Activated CD8-positive, alpha-beta memory T cell treated with anti-CD3 and anti-CD28 coated beads, Interleukin-2, amount 50 U/mL, for 1 hour (primary cell): Measurements from ENCODE around the gene AATK.
"Not testable (repeated sequence)": the region's sequence is repeated elsewhere in the genome, so short reads cannot be mapped to it uniquely, and the experiment has no call there.

Experiments
- DNase-seq: peaks from one replicate; pipeline ENCODE4 v3.0.0-alpha.2; 2020; ENCODE audit errors: extremely low read depth

The AATK gene

GRCh38 chr17:81162491-81162890 is 3.5 kb downstream of the AATK start:
- no peak for DNase-seq

GRCh38 chr17:81161972-81162371 is 4.0 kb downstream of the AATK start:
- no peak for DNase-seq

DNA sequence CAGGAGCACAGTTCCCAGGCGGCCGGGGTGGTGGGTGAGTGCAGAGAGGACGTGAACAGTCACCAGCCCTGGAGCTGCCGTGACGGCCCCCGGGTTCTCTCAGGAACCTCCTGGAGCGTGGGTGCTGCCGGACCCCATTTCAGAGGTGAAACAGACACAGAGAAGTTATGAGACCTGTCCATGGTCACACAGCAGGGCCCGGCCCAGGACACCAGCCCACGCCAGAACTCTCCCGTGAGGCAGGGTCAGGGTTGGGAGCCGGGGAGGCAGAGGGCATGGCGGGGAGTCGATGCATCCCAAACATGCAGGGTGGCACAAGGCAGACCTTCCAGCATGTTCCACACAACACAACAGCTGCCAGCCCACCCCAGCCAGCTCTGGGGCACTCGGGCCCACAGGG is 4.5 kb downstream of the AATK start:
- no peak for DNase-seq

DNA sequence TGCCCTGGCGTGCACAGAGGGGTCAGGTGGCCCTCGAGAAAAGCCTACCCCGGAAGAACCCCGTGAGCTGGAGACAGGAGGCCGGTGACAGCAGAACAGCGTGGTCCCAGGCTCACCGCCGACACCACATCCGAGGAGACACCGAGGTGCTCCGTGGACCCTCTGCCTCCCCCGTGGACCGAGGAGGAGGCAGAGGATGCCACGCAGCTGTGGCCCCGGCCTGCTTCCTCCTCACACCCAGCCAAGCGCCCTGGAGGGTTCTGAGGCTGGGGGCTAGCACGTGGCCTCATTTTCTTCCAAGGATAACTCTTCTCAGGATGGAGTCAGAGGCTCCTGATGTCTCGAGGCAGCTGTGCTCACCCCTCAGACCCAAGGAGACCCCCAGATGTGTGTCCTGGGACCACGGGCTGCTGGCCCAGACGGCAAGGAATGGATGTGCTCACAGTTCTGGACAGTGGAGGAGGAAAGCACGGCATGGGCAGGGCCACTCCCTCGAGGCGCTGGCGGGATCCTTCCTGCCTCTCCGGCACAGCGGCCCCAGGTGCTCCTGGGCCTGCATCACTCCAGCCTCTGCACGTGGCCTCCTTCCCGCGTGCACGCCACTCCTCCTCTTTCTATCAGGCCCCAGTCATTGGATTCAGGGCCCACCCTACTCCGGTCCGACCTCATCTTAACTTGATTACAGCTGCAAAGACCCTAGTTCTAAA is 5.1 kb downstream of the AATK start:
- no peak for DNase-seq

DNA sequence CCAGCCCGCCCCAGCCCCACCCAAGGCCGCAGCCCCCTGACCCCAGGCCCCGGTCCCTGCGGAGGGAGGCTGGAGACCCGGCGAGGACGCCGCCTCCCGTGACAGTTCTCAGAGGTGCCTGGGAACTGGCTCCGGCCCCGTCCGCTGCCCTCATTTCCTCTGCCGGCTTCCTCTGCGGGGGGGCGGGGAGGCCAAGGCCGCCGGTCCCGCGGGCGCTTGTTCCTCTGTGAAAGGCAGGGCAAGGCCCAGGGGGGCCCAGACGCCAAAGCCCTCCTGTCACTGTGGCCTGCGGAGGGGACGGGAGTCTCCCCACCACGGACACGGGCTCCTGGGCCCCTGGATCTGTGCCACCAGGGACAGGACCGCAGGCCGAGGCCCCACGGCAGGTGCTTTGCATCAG is 5.7 kb downstream of the AATK start:
- DNase-seq, result no peak

- no peak for DNase-seq
Measured at GRCh38 chr17:81159611-81160265, 6.3 kb downstream of the AATK start.

GRCh38 chr17:81158688-81159590 is 7.1 kb downstream of the AATK start:
- no peak for DNase-seq

DNA sequence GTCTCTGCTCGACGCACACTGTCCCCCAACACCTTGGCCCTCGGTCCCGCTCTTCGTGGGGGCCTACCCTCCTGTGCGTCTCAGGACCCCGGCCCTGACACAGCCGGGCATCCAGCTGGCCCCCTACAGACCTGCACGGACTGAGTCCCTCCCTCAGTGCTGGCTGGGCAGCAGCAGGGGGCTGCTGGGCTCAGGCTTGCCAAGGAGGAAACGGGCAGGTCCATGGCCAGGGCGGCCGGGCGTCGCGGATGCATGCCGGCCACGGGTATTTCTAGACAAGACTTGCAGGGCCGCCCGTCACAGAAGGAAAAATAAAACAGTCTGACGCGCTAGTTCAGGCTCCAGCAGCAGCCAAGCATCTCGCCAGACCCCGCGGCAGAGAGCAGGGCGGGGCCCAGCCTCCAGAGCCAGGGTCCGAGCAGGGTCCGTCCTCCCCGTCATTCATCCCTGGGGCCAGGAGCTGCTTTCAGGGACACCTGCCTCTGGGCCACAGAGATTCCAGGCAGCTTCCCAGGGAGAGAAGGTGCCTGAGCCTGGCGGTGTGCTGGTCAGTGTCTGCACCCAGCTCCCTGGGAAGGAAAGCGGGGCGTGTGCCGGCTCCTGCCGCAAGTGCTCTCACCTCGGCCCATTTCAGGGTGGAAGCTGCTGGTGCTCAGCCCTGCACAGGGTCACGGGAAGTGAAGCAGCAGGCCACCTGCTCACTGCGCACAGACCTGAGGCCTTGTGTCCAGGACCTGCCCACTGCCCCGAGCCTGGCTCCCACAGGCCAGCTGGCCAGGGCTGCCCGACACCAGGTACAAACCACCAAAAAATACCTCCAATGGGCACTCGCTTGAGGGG is 8.0 kb downstream of the AATK start:
- DNase-seq, result no peak

DNA sequence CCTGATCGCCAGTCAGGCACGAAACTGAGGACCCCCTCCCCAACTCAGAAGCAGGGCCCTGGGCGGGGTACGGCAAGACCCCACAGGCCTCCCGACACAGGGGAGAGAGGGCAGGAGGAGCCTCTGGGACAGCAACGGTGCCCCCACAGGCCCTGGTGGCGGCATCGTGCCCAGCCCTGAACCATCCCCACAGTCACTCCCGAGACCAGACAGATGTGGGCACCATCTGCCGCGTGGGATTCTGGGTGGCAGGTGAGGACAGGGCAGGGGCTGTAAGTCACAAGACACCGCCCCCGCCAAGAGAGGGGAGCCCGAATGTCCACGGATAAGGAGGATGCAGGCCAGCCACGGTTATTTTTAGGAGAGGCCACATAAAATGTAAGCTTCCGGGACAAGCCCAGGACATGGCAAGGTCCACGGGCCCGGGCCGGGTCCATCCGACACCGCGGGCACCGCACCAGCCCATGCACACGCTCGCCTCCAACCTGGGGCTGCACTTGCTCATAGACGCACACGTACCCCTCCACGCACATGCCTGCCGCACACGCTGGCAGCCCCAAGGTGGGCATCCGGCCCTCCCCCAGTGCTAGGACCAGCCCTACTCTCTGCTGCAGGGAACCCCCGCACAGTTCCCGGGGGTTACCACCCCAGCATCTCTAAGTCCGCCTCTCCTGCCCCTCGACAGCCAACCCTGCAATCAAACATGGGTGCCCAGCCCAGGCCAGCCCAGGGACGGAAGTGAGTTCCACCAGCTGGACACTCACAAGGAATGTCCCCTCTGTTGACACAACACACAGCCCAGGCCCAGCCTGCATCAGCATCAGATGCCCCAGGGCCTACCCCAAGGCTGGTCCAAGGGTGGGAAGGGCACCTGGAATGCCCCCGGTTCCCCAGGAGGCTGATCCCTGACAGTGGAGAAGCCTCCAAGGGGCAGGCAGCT is 8.9 kb downstream of the AATK start:
- DNase-seq, result no peak

DNA sequence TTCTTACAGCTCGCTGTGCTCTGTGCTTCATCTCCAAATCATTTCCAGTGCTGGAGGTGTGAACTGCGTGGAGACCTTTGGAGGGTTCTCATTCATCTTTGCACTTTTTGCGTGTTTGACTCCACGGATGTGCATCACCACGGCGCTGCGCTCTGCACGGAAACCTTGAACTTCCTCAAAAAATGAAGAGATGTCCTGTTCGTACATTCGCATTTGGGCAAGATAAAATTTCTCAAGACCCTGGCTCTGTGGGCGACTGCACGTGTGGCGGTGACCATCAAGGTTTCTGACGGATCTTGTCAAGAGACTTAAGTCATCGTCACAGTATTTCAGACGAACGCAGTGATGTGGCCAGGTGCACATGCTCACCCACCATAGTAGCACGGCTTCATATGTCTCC is 11.1 kb downstream of the AATK start:
- DNase-seq, result no peak

- not testable (repeated sequence) for DNase-seq
Measured at GRCh38 chr17:81154016-81154415, 12.0 kb downstream of the AATK start.

- no peak for DNase-seq
Measured at GRCh38 chr17:81153340-81153803, 12.6 kb downstream of the AATK start.

DNA sequence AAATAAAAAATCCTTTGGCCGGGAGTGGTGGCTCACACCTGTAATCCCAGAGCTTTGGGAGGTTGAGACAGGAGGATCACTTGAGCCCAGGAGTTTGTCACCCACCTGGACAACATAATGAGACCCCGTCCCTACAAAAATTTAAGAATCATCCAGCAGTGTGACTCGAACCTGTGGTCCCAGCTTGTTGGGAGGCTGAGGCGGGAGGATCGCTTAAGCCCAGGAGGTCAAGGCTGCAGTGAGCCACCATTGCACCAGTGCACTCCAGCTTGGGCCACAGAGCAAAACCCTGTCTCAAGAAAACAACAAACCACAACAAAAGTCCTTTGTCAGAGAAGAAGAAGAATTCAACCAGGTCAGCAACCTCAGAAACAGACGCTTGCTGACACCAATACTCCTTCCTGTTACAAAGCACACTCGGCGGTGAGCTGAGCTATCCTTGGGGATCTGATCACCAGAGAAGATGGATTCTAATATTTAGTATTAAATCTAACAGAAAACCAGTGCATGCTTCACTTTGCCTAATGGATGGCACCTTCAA is 13.7 kb downstream of the AATK start:
- no peak for DNase-seq

- no peak for DNase-seq
Measured at GRCh38 chr17:81151278-81151677, 14.7 kb downstream of the AATK start.

GRCh38 chr17:81150377-81151077 is 15.5 kb downstream of the AATK start:
- no peak for DNase-seq

DNA sequence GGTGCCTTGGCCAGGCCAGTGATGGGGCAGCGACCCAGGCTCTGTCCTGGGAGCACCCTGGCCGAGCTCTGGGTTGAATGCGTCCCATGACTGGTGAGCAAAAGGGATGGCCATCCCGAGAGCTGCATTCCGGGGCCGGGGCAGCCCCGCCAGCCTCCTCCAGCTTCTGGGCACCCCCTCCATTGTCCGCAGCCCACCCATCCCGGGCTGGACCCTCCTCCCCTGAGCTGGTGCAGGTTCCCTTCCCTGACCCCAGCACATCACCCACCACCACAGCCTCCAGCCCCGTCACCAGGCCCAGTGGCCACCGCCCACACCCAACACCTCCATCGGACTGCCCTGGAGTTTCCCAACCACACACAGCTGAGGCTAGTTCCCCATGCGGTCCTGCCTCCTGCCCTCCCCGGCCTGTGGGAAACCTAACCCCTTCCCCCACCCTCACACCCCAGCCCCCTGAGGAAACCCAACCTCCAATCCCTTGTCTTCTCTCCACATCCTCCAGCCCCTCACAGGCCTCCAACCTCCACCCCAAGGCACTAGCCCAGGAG is 17.0 kb downstream of the AATK start:
- DNase-seq, result no peak

- DNase-seq, result no peak
Measured at GRCh38 chr17:81148571-81148970, 17.4 kb downstream of the AATK start.

DNA sequence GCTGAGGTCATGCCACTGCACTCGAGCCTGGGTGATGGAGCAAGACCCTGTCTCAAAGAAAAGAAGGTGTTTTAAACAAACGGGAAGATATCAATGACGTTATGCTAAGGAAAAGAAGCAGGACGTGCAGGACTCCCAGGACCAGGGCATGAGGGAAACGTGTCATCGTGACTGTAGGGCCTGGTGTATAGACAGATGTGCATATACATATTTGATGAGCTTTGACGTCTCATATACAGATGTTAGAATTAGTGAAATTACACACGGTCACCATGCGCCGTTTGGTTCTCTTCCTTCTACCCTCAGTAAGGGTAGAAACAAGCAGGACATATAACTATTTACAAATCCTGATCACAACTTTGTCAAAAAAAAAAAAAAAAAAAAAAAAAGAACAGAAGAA is 18.3 kb downstream of the AATK start:
- no peak for DNase-seq

DNA sequence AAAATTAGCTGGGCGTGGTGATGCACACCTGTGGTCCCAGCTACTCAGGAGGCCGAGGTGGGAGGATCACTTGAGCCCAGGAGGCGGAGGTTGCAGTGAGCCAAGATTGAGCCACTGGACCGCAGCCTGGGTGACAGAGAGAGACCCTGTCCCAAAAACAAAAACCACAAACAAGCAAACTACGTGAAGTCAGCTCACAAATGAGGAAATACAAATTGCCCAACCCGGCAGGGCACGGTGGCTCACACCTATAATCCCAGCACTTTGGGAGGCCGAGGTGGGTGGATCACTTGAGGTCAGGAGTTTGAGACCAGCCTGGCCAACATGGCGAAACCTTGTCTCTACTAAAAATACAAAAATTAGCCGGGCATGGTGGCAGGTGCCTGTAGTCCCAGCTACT is 19.8 kb downstream of the AATK start:
- not testable (repeated sequence) for DNase-seq
